Stimulated activated effector memory CD8-positive, alpha-beta T cell treated with anti-CD3 and anti-CD28 coated beads, Interleukin-12 subunit alpha, Interleukin-12 subunit beta, amount 100 ng/mL, for 72 hours (primary cell): ENCODE results near the gene UFSP1.

Source experiments
- ATAC-seq: fragments of 150-1000 bp; cut with Tn5 transposase; 2 replicates; pipeline ENCODE4 v1.10.0; 2021
- DNase-seq, 2 donors: peaks; one replicate each; pipeline ENCODE4 v3.0.0; 2021 to 2022; ENCODE audit warnings: low spot score in 2 of 2
- H3K27ac Mint-ChIP-seq: one replicate; pipeline ENCODE4 v1.8.0; 2022; ENCODE audit warnings: mild to moderate bottlenecking, mixed read lengths
- H3K36me3 Mint-ChIP-seq: one replicate; pipeline ENCODE4 v1.8.0; 2022; ENCODE audit warnings: mild to moderate bottlenecking, mixed read lengths
- H3K4me1 Mint-ChIP-seq: one replicate; pipeline ENCODE4 v1.8.0; 2022; ENCODE audit warnings: mixed read lengths
- H3K4me3 Mint-ChIP-seq: one replicate; pipeline ENCODE4 v1.8.0; 2022; ENCODE audit warnings: mild to moderate bottlenecking, mixed read lengths
- H3K9me3 Mint-ChIP-seq: one replicate; pipeline ENCODE4 v1.8.0; 2022; ENCODE audit warnings: mixed read lengths

The UFSP1 gene

GRCh38 chr7:100901921-100902332 lies 12.4 kb upstream of the UFSP1 start:
- ATAC-seq (no peak), DNase-seq (no peak)
- no peaks in the 10 kb centered on the region for H3K9me3 Mint-ChIP-seq
- no peak overlapping the region for H3K4me3 Mint-ChIP-seq
- no peaks in the 10 kb centered on the region for H3K36me3 Mint-ChIP-seq
- H3K4me1 Mint-ChIP-seq: no peaks in the 10 kb centered on the region
- no peak overlapping the region for H3K27ac Mint-ChIP-seq

DNA sequence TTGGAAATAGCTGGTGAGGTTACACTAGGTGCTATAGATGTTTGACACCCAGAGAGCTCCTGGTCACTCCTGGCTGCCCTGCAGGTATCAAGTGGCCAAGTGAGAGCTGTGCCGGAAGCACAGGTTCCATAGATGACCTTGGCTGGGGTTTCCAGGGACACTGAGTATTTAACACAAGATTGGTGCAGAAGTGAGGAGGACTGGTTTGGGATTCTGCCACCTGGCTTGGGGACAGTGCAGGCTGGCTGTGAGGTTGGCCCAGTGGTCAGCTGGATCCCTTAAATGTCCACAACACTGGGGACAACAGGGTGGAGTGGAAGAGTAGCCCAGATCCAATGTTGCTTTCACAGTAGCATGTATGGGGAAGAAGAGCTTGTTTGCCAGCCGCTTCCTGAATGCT lies 11.5 kb upstream of the UFSP1 start:
- no peak overlapping the region for H3K27ac Mint-ChIP-seq
- H3K9me3 Mint-ChIP-seq: no peaks in the 10 kb centered on the region
- H3K36me3 Mint-ChIP-seq: no peaks in the 10 kb centered on the region
- DNase-seq (no peak), ATAC-seq (no peak)
- H3K4me1 Mint-ChIP-seq: peaks cover 6% of the 10 kb centered on the region
- H3K4me3 Mint-ChIP-seq: no peak overlapping the region

- no peak for ATAC-seq
- Mint-ChIP-seq H3K36me3 (no peaks in the 10 kb centered on the region), H3K27ac (no peak overlapping the region), H3K9me3 (no peaks in the 10 kb centered on the region), H3K4me3 (no peak overlapping the region), H3K4me1 (peaks cover 9% of the 10 kb centered on the region)
- DNase-seq: no peak
Measured at GRCh38 chr7:100899432-100899831, 9.9 kb upstream of the UFSP1 start.

- DNase-seq (no peak), ATAC-seq (no peak)
- H3K4me1 Mint-ChIP-seq: peaks cover 9% of the 10 kb centered on the region
- H3K27ac Mint-ChIP-seq: no peak overlapping the region
- no peaks in the 10 kb centered on the region for H3K9me3 Mint-ChIP-seq
- H3K4me3 Mint-ChIP-seq: peak overlapping the region; percentile 50
- H3K36me3 Mint-ChIP-seq: no peaks in the 10 kb centered on the region
Measured at GRCh38 chr7:100897772-100898454, 8.4 kb upstream of the UFSP1 start.

- no peaks in the 10 kb centered on the region for H3K9me3 Mint-ChIP-seq
- peaks cover 14% of the 10 kb centered on the region for H3K4me1 Mint-ChIP-seq
- peak overlapping the region; percentile 80 for H3K4me3 Mint-ChIP-seq
- peaks cover 3% of the 10 kb centered on the region for H3K36me3 Mint-ChIP-seq
- H3K27ac Mint-ChIP-seq: no peak overlapping the region
- peak; percentile 68 for ATAC-seq
- DNase-seq: peak in 1 of 2 donors; percentile 70
Measured at GRCh38 chr7:100896732-100897608, 7.5 kb upstream of the UFSP1 start.

- H3K36me3 Mint-ChIP-seq: peaks cover 6% of the 10 kb centered on the region
- ATAC-seq (peak; percentile 44), DNase-seq (no peak)
- H3K27ac Mint-ChIP-seq: no peak overlapping the region
- no peaks in the 10 kb centered on the region for H3K9me3 Mint-ChIP-seq
- H3K4me3 Mint-ChIP-seq: peak overlapping the region; percentile 80
- peaks cover 21% of the 10 kb centered on the region for H3K4me1 Mint-ChIP-seq
Measured at GRCh38 chr7:100895956-100896731, 6.6 kb upstream of the UFSP1 start.

- Mint-ChIP-seq H3K27ac (no peak within 1 kb of the TSS), H3K4me3 (peak within 1 kb of the TSS; percentile 80), H3K4me1 (peaks cover 26% of the 10 kb centered on the region), H3K9me3 (no peaks in the 10 kb centered on the region), H3K36me3 (peaks cover 6% of the 10 kb centered on the region)
- DNase-seq (no peak), ATAC-seq (peak; percentile 2)
Measured at GRCh38 chr7:100895701-100895955, 6.1 kb upstream of the UFSP1 start, which contains the start of gene ACHE. Gene ACHE, minus strand, starts transcription at chr7:100895888. Its CDS starts 1,656 bp downstream, at chr7:100894232.

- ATAC-seq (peak; percentile 20), DNase-seq (peak; percentile 69 to 86)
- H3K4me3 Mint-ChIP-seq: peak overlapping the region; percentile 80
Measured at GRCh38 chr7:100894860-100895700, 5.6 kb upstream of the UFSP1 start.

GRCh38 chr7:100893910-100894721 lies 4.6 kb upstream of the UFSP1 start:
- H3K4me3 Mint-ChIP-seq: peak overlapping the region; percentile 80
- no peak overlapping the region for H3K27ac Mint-ChIP-seq
- DNase-seq: no peak
- peaks cover 33% of the 10 kb centered on the region for H3K4me1 Mint-ChIP-seq
- H3K36me3 Mint-ChIP-seq: peaks cover 7% of the 10 kb centered on the region
- no peaks in the 10 kb centered on the region for H3K9me3 Mint-ChIP-seq
- no peak for ATAC-seq

More at GRCh38 chr7:100894860-100895700, 5.6 kb upstream of the UFSP1 start:
- no peaks in the 10 kb centered on the region for H3K9me3 Mint-ChIP-seq
- H3K36me3 Mint-ChIP-seq: peaks cover 6% of the 10 kb centered on the region
- H3K4me1 Mint-ChIP-seq: peaks cover 32% of the 10 kb centered on the region
- H3K27ac Mint-ChIP-seq: no peak overlapping the region

- Mint-ChIP-seq H3K9me3 (no peaks in the 10 kb centered on the region), H3K36me3 (peaks cover 14% of the 10 kb centered on the region), H3K4me3 (peak overlapping the region; percentile 80), H3K4me1 (peaks cover 37% of the 10 kb centered on the region), H3K27ac (no peak overlapping the region)
- no peak for ATAC-seq
- no peak for DNase-seq
Measured at GRCh38 chr7:100893318-100893895, 3.9 kb upstream of the UFSP1 start.

DNA sequence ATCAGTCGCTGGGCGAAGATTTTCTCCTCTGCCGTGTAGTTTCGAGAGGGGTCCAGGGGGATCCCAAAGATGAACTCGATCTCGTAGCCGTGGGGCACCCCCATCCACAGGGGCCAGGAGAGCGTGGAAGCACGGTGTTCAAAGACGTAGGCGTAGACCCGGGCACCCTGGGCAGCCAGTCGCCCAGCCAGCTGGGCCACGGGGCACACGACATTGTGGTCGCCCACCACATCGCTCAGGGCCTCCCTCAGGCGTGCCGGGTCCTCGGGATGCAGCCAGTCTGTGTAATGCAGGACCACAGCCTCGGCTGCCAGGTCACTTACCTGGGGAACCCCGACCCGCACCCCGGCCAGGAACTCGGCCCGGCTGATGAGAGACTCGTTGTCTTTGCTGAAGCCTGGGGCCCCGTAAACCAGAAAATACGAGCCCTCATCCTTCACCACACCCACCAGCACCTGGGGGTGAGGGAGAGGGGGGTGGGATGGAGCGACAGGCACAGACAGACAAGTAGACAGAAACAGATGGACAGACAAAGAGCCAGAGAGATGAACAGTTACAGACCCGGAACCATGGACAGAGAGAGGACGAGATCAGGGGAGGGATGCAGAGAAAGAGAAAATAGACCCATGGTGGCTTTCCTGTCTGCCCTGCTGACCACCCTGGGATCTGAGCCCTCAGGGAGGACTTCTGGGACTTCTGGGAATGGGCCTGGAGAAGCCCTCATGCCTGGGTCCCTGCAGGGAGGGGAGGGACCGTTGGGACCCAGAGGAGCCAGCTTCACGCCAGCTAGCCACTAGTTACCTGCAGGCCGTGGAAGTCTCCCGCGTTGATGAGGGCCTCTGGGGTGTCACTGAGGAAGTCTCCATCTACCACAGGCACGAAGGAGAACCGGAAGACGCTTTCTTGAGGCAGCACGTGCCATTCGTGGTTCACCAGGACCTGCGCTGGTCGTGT lies 3.1 kb upstream of the UFSP1 start:
- no peak for ATAC-seq
- Mint-ChIP-seq H3K4me3 (no peak overlapping the region), H3K27ac (no peak overlapping the region)

DNA sequence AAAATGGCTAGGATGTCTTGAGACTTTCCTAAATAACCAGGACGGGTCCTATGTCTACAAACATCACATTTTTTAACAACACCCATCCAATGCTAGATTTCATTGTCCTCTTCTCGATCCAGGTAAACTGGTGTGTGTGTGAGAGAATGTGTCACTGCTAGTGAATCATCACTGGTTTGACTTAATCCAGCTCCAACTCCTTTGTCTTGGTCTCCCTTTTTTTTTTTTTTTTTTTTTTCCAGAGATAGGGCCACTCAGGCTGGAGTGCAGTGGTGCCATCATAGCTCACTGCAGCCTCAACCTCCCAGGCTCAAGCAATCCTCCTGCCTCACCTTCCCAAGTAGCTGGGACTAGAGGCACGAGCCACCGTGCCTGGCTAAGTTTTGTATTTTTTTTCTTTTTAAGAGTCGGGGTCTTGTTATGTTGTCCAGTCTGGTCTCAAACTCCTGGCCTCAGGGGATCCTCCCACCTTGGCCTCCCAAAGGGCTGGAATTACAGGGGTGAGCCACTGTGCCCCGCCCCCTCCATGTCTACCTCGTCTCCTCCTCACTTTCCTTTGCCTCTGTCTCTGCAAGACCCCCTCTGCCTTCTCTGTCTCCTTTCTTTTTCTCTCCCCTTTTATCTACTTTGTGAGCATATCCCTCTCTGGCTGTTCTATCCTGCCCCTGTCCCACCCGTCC lies 2.2 kb upstream of the UFSP1 start:
- ATAC-seq (no peak), DNase-seq (no peak)
- Mint-ChIP-seq H3K36me3 (peaks cover 31% of the 10 kb centered on the region), H3K4me3 (peak overlapping the region; percentile 79), H3K9me3 (no peaks in the 10 kb centered on the region), H3K4me1 (peaks cover 54% of the 10 kb centered on the region), H3K27ac (no peak overlapping the region)

More for the DNA sequence above, 3.1 kb upstream of the UFSP1 start:
- no peaks in the 10 kb centered on the region for H3K9me3 Mint-ChIP-seq
- H3K36me3 Mint-ChIP-seq: peaks cover 21% of the 10 kb centered on the region
- no peak for DNase-seq
- H3K4me1 Mint-ChIP-seq: peaks cover 45% of the 10 kb centered on the region
